ENCODE results near the gene BDH1.
"Not testable (repeated sequence)": the region's sequence is repeated elsewhere in the genome, so short reads cannot be mapped to it uniquely, and the experiment has no call there.

BDH1 gene

GRCh38 chr3:197577366-197578074 is 21.8 kb upstream of the BDH1 start:
- no peak for DNase-seq (ENCODE audit: low spot score)

GRCh38 chr3:197576838-197577237 is 21.1 kb upstream of the BDH1 start:
- no peak for DNase-seq (ENCODE audit: low spot score)

GRCh38 chr3:197575362-197575761 is 19.6 kb upstream of the BDH1 start:
- DNase-seq (ENCODE audit: low spot score) = no peak

GRCh38 chr3:197574396-197574991 is 18.7 kb upstream of the BDH1 start:
- DNase-seq (ENCODE audit: low spot score) = not testable (repeated sequence)

- DNase-seq (ENCODE audit: low spot score) = no peak
Observed at GRCh38 chr3:197573048-197573767, 17.4 kb upstream of the BDH1 start.

- not testable (repeated sequence) for DNase-seq (ENCODE audit: low spot score)
Observed at GRCh38 chr3:197571880-197572172, 16.1 kb upstream of the BDH1 start.

- not testable (repeated sequence) for DNase-seq (ENCODE audit: low spot score)
Observed at GRCh38 chr3:197571074-197571879, 15.5 kb upstream of the BDH1 start.

- not testable (repeated sequence) for DNase-seq (ENCODE audit: low spot score)
Observed at GRCh38 chr3:197569433-197569832, 13.7 kb upstream of the BDH1 start.

GRCh38 chr3:197567904-197568681 is 12.3 kb upstream of the BDH1 start:
- no peak for DNase-seq (ENCODE audit: low spot score)

GRCh38 chr3:197566155-197566554 is 10.4 kb upstream of the BDH1 start:
- DNase-seq (ENCODE audit: low spot score) = peak; percentile 61

GRCh38 chr3:197564097-197564843 is 8.5 kb upstream of the BDH1 start:
- DNase-seq (ENCODE audit: low spot score) = no peak

- no peak for DNase-seq (ENCODE audit: low spot score)
Observed at GRCh38 chr3:197562398-197563251, 6.9 kb upstream of the BDH1 start.

- no peak for DNase-seq (ENCODE audit: low spot score)
Observed at GRCh38 chr3:197561926-197562325, 6.2 kb upstream of the BDH1 start.

GRCh38 chr3:197559651-197560050 is 3.9 kb upstream of the BDH1 start:
- DNase-seq (ENCODE audit: low spot score) = no peak

GRCh38 chr3:197554562-197555280 is 1.0 kb downstream of the BDH1 start:
- DNase-seq (ENCODE audit: low spot score) = peak; percentile 98

- no peak for DNase-seq (ENCODE audit: low spot score)
Observed at GRCh38 chr3:197554196-197554561, 1.6 kb downstream of the BDH1 start.

- DNase-seq (ENCODE audit: low spot score) = no peak
Observed at GRCh38 chr3:197552198-197552597, 3.6 kb downstream of the BDH1 start.

- no peak for DNase-seq (ENCODE audit: low spot score)
Observed at GRCh38 chr3:197550489-197550888, 5.3 kb downstream of the BDH1 start.

GRCh38 chr3:197549261-197549885 is 6.4 kb downstream of the BDH1 start:
- no peak for DNase-seq (ENCODE audit: low spot score)

Measured in LoVo (cell line).